Kidney epithelial cell (primary cell): Measurements from ENCODE around the gene SGMS1. TPM values are rescaled to one million over a fixed set of nuclear protein-coding genes. Genes with fewer than 3 reads are reported as not detected.

Experiments
- DNase-seq: peaks from one replicate; pipeline ENCODE4 v3.0.0-alpha.2; 2010; ENCODE audit warnings: low read depth
- H3K27me3 ChIP-seq: 2 replicates; pipeline ENCODE4 v1.6.0; 2011; ENCODE audit warnings: low read length; ENCODE audit not compliant: control insufficient read depth, insufficient read depth
- H3K36me3 ChIP-seq: 2 replicates; pipeline ENCODE4 v1.5.1; 2011; ENCODE audit warnings: low read length; ENCODE audit not compliant: control insufficient read depth, insufficient read depth
- H3K4me3 ChIP-seq: 2 replicates; pipeline ENCODE4 v1.5.1; 2011; ENCODE audit warnings: low read depth, mild to moderate bottlenecking, control low read depth, low read length
- CTCF ChIP-seq: IDR thresholded peaks from 2 replicates; pipeline ENCODE4 v1.5.1; 2011; ENCODE audit warnings: mild to moderate bottlenecking, moderate library complexity, low read length, control low read depth, inconsistent platforms; ENCODE audit not compliant: insufficient read depth, poor library complexity, severe bottlenecking
- total RNA-seq: library from RNA; depleted of rRNA; stranded (reverse); fragments of >200 nt; gene quantifications from 2 replicates; pipeline ENCODE4 v1.2.3, GENCODE V29; 2015

Gene SGMS1
- total RNA-seq, 1 donor from 2014 or later: 27.0 TPM

GRCh38 chr10:50522908-50523307 is 100.8 kb downstream of the SGMS1 start:
- no peak for TF ChIP-seq CTCF
- no peak overlapping the region for H3K4me3 ChIP-seq
- no peaks in the 10 kb centered on the region for H3K36me3 ChIP-seq
- no peak for DNase-seq
- no peaks in the 10 kb centered on the region for H3K27me3 ChIP-seq

GRCh38 chr10:50520115-50520514 is 103.6 kb downstream of the SGMS1 start:
- H3K36me3 ChIP-seq: no peaks in the 10 kb centered on the region
- H3K27me3 ChIP-seq: no peaks in the 10 kb centered on the region
- no peak overlapping the region for H3K4me3 ChIP-seq
- no peak for DNase-seq
- TF ChIP-seq CTCF: no peak

- Histone ChIP-seq H3K36me3 (no peaks in the 10 kb centered on the region), H3K4me3 (no peak overlapping the region), H3K27me3 (no peaks in the 10 kb centered on the region)
- no peak for TF ChIP-seq CTCF
- DNase-seq: no peak
Measured at GRCh38 chr10:50517626-50518025, 106.1 kb downstream of the SGMS1 start.

- Histone ChIP-seq H3K27me3 (no peaks in the 10 kb centered on the region), H3K36me3 (no peaks in the 10 kb centered on the region), H3K4me3 (no peak overlapping the region)
- TF ChIP-seq CTCF: no peak
- no peak for DNase-seq
Measured at GRCh38 chr10:50516171-50516570, 107.6 kb downstream of the SGMS1 start.

- no peak for TF ChIP-seq CTCF
- Histone ChIP-seq H3K36me3 (no peaks in the 10 kb centered on the region), H3K4me3 (no peak overlapping the region), H3K27me3 (no peaks in the 10 kb centered on the region)
- DNase-seq: no peak
Measured at GRCh38 chr10:50515420-50515819, 108.3 kb downstream of the SGMS1 start.

GRCh38 chr10:50514995-50515394 is 108.8 kb downstream of the SGMS1 start:
- no peak for TF ChIP-seq CTCF
- Histone ChIP-seq H3K36me3 (no peaks in the 10 kb centered on the region), H3K27me3 (no peaks in the 10 kb centered on the region), H3K4me3 (no peak overlapping the region)
- DNase-seq: no peak
